Panc1 (cell line): ENCODE measurements around the gene C22orf23.

Source experiments
- CTCF ChIP-seq: fragments of 450-650 bp; IDR thresholded peaks from 2 replicates; pipeline ENCODE4 v1.5.1; 2017; ENCODE audit warnings: mild to moderate bottlenecking
- POLR2AphosphoS5 ChIP-seq: IDR thresholded peaks from 2 replicates; pipeline ENCODE4 v1.6.1; 2012; ENCODE audit warnings: mild to moderate bottlenecking, low read depth, low read length, moderate library complexity
- SIN3A ChIP-seq: IDR thresholded peaks from 2 replicates; pipeline ENCODE4 v1.6.1; 2012; ENCODE audit warnings: low read depth, mild to moderate bottlenecking, low read length, moderate library complexity, borderline replicate concordance; ENCODE audit not compliant: insufficient read depth
- TCF7L2 ChIP-seq: IDR thresholded peaks from 2 replicates; pipeline ENCODE4 v1.6.1; 2011; ENCODE audit warnings: mild to moderate bottlenecking, low read depth, low read length, inconsistent platforms
- TF ChIP-seq, protein P1 (sequence below), 2 experiments: IDR thresholded peaks; 2 replicates each; pipeline ENCODE4 v1.6.1; 2011 to 2012; ENCODE audit warnings: low read depth in 2 of 2, control low read depth in 1 of 2, low read length in 1 of 2, mild to moderate bottlenecking in 1 of 2, moderate library complexity in 1 of 2; ENCODE audit not compliant: insufficient read depth in 1 of 2

GRCh38 chr22:37976547-37976946, 23.1 kb upstream of the C22orf23 start:
- TF ChIP-seq, protein P1, sequence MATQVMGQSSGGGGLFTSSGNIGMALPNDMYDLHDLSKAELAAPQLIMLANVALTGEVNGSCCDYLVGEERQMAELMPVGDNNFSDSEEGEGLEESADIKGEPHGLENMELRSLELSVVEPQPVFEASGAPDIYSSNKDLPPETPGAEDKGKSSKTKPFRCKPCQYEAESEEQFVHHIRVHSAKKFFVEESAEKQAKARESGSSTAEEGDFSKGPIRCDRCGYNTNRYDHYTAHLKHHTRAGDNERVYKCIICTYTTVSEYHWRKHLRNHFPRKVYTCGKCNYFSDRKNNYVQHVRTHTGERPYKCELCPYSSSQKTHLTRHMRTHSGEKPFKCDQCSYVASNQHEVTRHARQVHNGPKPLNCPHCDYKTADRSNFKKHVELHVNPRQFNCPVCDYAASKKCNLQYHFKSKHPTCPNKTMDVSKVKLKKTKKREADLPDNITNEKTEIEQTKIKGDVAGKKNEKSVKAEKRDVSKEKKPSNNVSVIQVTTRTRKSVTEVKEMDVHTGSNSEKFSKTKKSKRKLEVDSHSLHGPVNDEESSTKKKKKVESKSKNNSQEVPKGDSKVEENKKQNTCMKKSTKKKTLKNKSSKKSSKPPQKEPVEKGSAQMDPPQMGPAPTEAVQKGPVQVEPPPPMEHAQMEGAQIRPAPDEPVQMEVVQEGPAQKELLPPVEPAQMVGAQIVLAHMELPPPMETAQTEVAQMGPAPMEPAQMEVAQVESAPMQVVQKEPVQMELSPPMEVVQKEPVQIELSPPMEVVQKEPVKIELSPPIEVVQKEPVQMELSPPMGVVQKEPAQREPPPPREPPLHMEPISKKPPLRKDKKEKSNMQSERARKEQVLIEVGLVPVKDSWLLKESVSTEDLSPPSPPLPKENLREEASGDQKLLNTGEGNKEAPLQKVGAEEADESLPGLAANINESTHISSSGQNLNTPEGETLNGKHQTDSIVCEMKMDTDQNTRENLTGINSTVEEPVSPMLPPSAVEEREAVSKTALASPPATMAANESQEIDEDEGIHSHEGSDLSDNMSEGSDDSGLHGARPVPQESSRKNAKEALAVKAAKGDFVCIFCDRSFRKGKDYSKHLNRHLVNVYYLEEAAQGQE (IDR thresholded peaks at IDR 0.05; ENCODE audit: insufficient read depth in 1 of 2, low read depth in 2 of 2, low read length in 1 of 2) = no peak
- TF ChIP-seq CTCF = no peak
- no peak for TF ChIP-seq POLR2AphosphoS5
- TF ChIP-seq SIN3A = no peak
- no peak for TF ChIP-seq TCF7L2
